Endometrial microvascular endothelial cells (primary cell): ENCODE data around the gene EGFR. TPM values are rescaled to one million over a fixed set of nuclear protein-coding genes. Genes with fewer than 3 reads are reported as not detected.

Experiments
- in situ Hi-C: cut with HindIII; loops from 2 replicates; pipeline ENCODE4 v1.10.0; 2017; ENCODE audit warnings: low sequenced_read_pairs, low pct_unique_long_range_greater_than_20kb; ENCODE audit errors: inconsistent ontology term
- total RNA-seq: library from RNA; depleted of rRNA; stranded (reverse); fragments of >200 nt; gene quantifications from one replicate; pipeline ENCODE4 v1.2.3, GENCODE V29; 2015; ENCODE audit errors: inconsistent ontology term

EGFR gene
- total RNA-seq, 1 donor from 2014 or later = 4.8 TPM

GRCh38 chr7:55088107-55088506 lies 69.3 kb downstream of the EGFR start:
- in situ Hi-C loops = no loop called here

- in situ Hi-C loops = no loop called here
Measured at GRCh38 chr7:55088620-55089019, 69.8 kb downstream of the EGFR start.

- in situ Hi-C loops = no loop called here
Measured at GRCh38 chr7:55092186-55092974, 73.6 kb downstream of the EGFR start.

DNA sequence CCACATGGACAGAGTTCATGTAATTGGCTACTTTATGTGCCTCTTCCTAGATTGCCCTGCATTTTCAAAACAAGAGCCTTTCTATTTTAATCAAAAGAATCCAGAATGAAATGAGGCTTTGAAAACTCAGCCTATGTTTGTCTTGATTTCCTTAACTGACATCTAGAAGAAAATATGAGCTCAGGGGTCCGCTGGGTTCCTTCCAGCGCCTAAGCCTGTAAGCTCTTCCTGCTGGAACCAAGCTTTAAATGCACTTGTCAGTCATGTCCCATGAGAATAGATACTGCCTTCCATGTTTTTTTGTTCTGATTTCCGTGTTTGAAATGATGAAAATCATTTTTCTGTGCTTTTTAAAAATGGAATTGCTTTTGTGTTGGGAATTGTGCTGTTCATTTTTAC lies 74.2 kb downstream of the EGFR start:
- in situ Hi-C loops = no loop called here

- in situ Hi-C loops = no loop called here
Measured at GRCh38 chr7:55093674-55094073, 74.9 kb downstream of the EGFR start.

- in situ Hi-C loops = no loop called here
Measured at GRCh38 chr7:55094092-55094690, 75.4 kb downstream of the EGFR start.

- in situ Hi-C loops = no loop called here
Measured at GRCh38 chr7:55095672-55096071, 76.9 kb downstream of the EGFR start.

GRCh38 chr7:55096323-55096722 lies 77.5 kb downstream of the EGFR start:
- in situ Hi-C loops = no loop called here

GRCh38 chr7:55097100-55097499 lies 78.3 kb downstream of the EGFR start:
- in situ Hi-C loops = no loop called here

DNA sequence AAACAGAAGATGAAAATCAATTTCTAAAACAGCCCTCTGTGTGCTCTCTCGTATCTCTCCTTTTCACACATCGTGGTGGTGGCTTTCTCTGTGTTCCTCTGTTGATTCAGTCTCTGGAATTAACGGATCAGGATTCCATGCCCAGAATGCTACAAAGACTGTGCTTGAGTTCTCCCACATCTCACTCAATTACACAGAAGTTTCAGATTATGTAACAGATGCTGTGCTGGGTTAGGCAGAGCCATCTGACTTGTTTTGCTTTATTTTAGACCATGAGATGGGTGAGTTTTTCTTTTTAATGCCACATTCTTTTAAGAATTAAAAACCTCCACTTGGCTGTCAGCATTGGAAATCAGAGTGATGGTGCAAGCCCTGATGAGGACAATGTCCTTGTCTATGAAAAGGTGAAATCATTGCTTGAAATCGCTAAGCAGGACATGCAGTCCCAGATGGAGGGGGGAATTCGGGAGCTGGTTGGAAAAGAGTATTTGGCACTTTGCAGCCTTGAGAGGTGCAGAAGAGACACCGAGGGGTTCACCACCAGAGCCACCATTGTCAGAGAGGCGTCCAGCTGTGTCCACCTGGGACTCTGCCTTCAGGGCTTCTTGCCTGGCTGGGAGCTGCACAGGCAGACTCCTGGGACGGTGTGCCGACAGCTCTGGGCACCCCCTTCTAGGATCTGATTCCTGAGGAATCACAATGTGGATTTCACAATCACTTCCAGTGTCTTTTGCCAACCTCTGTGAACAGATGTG lies 80.4 kb downstream of the EGFR start:
- in situ Hi-C loops = no loop called here

DNA sequence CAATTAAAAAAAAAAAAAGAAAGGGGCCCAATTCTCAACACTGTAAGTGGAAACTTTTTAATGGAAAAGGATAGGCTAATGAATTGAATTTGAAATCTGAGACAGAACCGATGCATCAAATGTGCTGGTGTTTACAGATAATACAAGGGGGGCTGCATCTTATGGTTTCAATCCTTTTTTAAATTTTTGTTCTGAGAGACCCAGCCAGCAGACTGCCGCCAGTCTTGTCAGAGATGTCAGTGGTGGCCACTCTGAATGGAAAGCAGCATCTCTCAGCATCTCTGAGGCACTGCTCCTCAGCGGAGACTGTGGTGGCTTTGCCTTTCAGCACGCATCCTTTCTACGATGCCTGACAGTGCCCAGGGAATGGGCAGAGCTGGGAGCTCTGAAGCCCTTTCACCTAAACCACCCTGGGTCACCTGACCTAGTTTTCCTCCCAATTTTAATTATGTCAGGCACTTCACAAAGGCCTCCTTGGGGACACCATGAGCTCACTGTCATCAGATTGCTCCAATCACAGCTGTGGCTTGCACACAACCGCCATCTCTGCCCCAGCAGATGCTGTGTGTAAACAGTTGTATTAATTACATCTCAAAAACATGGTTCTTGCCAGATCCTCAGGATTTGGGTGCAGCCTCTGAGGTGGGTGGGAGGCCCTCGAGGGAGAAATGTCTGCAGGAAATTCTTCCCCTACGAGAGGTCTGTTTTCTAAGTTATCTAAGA lies 81.2 kb downstream of the EGFR start:
- in situ Hi-C loops = no loop called here

DNA sequence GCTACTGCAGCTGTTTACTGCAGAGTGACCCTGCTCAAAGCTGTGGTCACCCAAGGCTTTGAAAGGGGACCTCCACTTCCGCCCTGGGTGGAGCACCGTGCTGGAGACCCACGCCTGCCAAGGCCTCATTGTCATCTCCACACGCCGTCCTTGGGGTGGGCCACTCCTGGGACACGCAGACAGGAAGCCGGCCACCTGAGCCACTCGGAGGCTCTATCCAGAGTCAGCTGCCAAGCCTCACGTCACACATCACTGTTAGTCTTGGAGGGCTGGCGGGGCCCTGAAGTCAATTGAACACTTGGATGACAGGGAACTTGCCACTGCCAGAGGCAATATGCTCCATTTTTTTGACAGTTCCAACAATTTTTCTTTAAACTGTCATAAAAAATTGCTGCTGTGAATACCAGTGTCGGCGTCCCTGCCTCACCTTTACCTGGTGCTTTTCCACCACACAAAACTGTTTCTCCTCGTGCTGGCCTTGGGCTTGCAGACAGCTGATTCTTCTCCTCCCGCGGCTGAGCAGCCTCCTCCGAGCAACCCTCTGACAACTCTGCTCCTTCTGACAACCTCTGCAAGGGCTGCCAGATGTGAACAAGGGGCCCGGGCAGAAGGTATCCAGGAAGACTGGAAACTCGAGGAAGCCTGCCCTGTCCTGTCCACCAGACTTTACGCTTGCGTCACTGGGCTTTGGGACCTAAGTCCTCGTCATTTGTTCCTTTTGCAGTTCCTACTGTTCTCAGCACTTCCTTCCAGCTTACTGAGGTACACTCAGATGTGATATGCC lies 81.9 kb downstream of the EGFR start:
- in situ Hi-C loops = no loop called here

DNA sequence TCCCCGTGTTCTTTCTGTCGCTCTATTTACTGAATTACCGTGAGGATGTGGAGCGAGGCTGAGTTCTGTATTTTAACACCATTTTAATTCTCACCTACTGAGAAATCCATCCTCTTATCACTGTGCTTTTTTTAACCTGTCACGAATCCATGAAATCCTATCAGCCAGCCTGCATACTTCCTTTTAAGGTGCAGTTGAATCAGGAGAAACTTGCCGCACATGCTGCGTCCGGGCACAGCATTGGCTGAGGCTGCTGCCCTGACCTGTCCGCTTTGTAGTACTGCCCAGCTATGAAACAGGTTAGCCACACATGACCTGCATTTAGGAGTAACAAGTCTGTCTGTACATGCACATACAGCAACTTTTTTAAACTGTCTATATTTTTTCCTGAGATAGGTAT lies 82.5 kb downstream of the EGFR start:
- in situ Hi-C loops = no loop called here

DNA sequence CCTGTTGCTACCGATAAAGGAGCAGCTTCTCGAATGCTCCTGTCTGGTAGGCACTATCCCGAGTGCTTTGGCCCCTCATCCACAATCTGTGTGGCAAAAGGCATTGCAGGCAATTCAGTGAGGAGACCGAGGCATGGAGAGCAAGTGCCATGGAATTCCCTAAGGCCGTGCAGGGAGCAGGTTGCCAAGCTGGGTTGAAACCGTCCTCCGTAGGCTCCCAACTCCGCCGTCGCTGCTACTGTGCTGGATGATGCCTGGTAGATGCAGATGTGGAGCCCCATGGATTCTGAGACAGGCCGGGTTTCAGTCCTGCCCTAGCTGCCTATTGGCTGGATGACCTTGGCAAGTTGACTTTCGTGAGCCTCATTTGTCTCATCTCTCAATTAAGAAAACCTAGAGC lies 85.3 kb downstream of the EGFR start:
- in situ Hi-C loops = no loop called here

DNA sequence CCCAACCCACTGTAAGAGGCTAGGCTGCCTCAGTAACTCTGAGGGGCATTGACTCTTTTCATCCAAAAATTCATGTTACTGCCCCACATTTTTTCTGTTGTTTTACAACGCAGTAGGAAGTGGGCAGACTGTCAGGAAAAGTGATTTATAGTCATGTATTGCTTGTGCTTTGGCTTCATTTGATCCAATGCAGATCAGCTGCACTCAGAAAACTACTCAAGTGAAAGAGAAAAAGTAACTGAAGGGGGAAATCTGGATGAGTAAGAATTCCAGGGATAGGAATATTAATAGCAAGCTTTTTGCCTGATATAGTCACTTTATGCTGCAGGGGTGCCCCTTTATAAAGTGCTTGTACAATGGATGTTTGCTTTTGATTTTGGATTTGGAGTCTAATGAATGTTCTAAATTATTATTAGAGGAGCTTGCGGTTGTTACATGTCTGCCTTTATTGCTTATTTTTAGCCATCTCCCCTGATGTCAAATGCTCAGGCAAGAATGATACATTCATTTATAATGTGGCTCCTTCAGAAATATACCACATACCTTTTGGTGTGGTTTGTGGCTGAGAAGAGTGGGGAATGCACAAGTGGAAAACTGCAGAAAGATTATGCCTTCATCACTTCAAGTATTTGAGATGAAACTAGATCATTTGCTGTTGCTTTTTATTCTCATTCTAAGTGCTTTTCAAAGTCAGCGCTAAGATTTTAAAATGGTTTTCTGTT lies 86.1 kb downstream of the EGFR start:
- in situ Hi-C loops = no loop called here

DNA sequence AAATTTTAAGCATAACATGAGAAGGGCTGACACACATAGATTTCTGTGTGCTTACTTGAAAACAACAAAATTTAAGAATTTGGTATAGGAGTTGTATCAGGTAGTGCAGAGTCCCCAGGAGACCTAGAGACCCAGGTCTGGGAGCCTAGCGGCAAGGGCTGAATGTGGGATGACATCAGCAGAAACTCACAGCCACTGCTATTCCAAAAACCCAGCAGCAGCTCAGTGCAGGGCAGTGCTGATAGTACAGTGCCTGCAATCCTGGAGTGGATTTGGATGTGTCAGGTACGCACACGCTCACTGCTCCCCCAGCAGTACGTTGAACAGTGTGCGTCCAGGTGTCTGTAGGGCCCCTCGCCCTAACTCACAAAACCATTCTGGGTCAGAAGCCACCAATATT lies 87.1 kb downstream of the EGFR start:
- in situ Hi-C loops = no loop called here

DNA sequence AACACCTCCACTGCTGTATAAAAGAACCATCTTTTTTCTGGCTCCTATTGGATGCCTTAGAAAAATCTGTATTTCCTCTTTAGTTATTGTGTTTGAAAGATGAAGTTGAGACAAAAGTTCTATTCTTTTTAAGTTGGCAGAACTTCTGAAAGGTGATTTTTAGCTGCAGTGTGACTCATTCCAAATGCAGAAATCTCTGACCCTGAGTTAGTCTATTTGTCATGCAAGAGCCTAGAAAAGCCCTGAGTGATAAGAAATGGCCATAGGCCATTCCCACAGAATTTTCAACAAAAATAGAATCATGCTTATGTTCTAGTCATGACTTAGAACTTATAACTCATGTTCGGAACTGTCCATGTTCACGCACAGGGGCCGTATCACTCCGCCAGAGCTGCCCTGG lies 89.1 kb downstream of the EGFR start:
- in situ Hi-C loops = no loop called here

GRCh38 chr7:55108401-55108800 lies 89.6 kb downstream of the EGFR start:
- in situ Hi-C loops = no loop called here
